Measurements from ENCODE around the gene UCK2. TPM values are rescaled to one million over a fixed set of nuclear protein-coding genes. Genes with fewer than 3 reads are reported as not detected.
"Not testable (repeated sequence)": the region's sequence is repeated elsewhere in the genome, so short reads cannot be mapped to it uniquely, and the experiment has no call there.

The UCK2 gene
- 24.0 and 61.7 TPM in 2 replicates for total RNA-seq (ENCODE audit: low replicate concordance)

DNA sequence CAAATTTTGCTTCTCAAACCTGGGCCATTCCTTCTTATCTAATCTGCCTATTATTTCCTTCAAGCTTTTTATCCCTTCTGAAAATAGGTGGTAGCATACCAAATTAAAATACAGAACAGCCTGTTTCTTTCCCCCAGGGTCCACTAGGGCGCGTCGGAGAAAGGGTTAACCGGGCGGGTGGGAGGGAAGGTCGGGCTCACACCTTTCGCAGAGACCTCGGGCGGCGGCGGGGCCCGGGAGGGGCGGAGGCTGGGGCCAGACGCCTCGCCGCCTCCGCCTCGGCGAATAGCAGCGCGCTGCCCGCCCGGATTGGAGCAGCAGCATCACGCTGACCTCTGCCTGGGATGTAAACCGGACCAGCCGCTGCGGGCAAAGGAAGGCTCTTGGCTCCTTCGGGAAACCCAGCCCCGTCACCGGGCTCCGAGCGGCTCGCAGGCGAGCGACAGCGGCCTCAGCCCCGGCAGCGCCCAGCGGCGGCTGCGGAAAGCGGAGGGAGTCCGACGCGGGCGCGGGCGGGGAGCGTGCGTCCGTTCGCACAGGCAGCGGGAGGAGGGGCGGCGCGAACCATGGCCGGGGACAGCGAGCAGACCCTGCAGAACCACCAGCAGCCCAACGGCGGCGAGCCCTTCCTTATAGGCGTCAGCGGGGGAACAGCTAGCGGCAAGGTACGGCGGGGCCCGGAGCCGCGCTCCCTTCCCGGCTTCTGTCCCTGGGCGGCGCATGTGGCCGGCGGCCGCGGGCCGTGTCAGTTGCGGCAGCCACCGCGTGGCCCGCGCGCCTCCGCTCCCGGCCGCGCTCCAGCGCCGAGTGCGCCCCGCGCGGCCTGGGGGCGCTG lies at the start of gene UCK2:
Gene UCK2 (plus strand): TSS at position 347 of the 835 bp plus-strand sequence. CDS start 220 bp downstream, at position 567.
- DNase-seq (ENCODE audit: low read depth): peak; percentile 65
- peak within 1 kb of the TSS; percentile 87 for H3K4me3 ChIP-seq (ENCODE audit: low read depth, low read length)
- TF ChIP-seq CTCF (IDR thresholded peaks at IDR 0.05; ENCODE audit: insufficient read depth, low read length): no peak

- not testable (repeated sequence) for H3K4me3 ChIP-seq (ENCODE audit: low read depth, low read length); DNase-seq (ENCODE audit: low read depth)
Measured at GRCh38 chr1:165778197-165778596, 49.2 kb upstream of the UCK2 start.

DNA sequence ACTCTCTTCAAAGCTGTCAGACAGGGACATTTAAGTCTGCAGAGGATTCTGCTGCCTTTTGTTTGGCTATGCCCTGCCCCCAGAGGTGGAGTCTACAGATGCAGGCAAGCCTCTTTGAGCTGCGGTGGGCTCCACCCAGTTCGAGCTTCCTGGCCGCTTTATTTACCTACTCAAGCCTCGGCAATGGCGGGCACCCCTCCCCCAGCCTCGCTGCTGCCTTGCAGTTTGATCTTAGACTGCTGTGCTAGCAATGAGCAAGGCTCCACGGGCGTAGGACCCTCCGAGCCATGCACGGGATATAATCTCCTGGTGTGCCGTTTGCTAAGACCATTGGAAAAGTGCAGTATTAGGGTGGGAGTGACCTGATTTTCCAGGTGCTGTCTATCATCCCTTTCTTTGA lies 43.9 kb upstream of the UCK2 start:
- not testable (repeated sequence) for H3K4me3 ChIP-seq (ENCODE audit: low read depth, low read length); DNase-seq (ENCODE audit: low read depth)

DNA sequence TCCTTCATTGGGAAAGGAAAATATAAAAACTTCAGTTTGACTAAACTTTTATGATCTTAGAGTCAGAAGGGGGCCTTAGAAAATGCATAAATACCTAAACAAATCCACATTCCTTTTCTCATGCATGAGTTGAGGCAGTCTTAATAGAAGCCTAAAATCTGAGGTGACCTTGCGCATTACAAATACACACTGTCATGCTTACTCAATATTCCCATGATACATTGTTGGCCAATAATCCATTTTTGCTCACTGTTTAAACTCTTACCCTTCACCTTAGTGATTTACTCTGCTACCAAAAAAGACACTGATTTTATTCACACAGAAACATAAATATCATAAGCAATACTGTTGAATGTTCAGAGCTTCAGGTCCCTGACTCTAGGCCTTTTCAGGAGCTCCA lies 39.7 kb upstream of the UCK2 start:
- H3K4me3 ChIP-seq (ENCODE audit: low read depth, low read length): no peak overlapping the region
- TF ChIP-seq CTCF (IDR thresholded peaks at IDR 0.05; ENCODE audit: insufficient read depth, low read length): no peak
- DNase-seq (ENCODE audit: low read depth): no peak

GRCh38 chr1:165793951-165794350 lies 33.5 kb upstream of the UCK2 start:
- H3K4me3 ChIP-seq (ENCODE audit: low read depth, low read length): no peak overlapping the region
- DNase-seq (ENCODE audit: low read depth): no peak
- TF ChIP-seq CTCF (IDR thresholded peaks at IDR 0.05; ENCODE audit: insufficient read depth, low read length): no peak

DNA sequence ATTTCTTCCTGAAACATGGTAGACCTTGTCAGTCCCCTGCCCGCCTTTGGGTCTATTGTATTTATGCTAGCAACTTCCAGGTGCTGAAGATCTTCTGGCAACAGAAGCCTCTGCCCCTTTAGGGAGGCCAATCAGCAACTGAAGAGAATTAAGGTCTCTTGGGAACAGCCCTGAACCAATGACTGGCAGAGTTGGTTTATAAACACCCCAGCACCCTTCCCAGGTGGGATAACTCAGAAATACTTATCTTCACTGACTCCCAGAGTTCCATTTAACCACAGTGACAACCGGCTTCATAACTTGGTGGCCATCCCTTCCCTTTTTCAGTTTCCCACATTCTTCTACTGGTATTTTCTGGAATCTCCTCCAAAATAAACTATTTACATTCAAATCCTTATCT lies 31.5 kb upstream of the UCK2 start:
- no peak overlapping the region for H3K4me3 ChIP-seq (ENCODE audit: low read depth, low read length)
- no peak for TF ChIP-seq CTCF (IDR thresholded peaks at IDR 0.05; ENCODE audit: insufficient read depth, low read length)
- no peak for DNase-seq (ENCODE audit: low read depth)

GRCh38 chr1:165799387-165799786 lies 28.0 kb upstream of the UCK2 start:
- no peak overlapping the region for H3K4me3 ChIP-seq (ENCODE audit: low read depth, low read length)
- no peak for TF ChIP-seq CTCF (IDR thresholded peaks at IDR 0.05; ENCODE audit: insufficient read depth, low read length)
- DNase-seq (ENCODE audit: low read depth): no peak

GRCh38 chr1:165804513-165804912 lies 22.9 kb upstream of the UCK2 start:
- DNase-seq (ENCODE audit: low read depth); H3K4me3 ChIP-seq (ENCODE audit: low read depth, low read length): not testable (repeated sequence)

All from fibroblast of the aortic adventitia (primary cell).